Stomach (tissue), 9 donors: ENCODE data around the gene ATP5F1D. TPM values are rescaled to one million over a fixed set of nuclear protein-coding genes. Genes with fewer than 3 reads are reported as not detected.
"Not testable (repeated sequence)": the region's sequence is repeated elsewhere in the genome, so short reads cannot be mapped to it uniquely, and the experiment has no call there.

Source experiments
- DNase-seq, 2 donors: peaks; one replicate each; pipeline versions ENCODE4 v3.0.0 to v3.0.0-alpha.2; 2013 to 2019
- H3K27ac ChIP-seq, 5 donors: fragments of 200-600 bp in 4 of 5; sonication (generic) in 4 of 5; one replicate each; pipeline ENCODE4 v1.5.1; 2013 to 2019; ENCODE audit warnings: mild to moderate bottlenecking in 1 of 5, moderate library complexity in 1 of 5
- H3K27me3 ChIP-seq, 3 donors: fragments of 200-600 bp; sonication (generic); one replicate each; pipeline ENCODE4 v1.5.1; 2017 to 2019; ENCODE audit warnings: mixed run types in 1 of 3
- H3K36me3 ChIP-seq, 4 donors: fragments of 200-600 bp; sonication (generic); 1 replicate in 3 of 4; 2 replicates in 1 of 4; pipeline ENCODE4 v1.5.1; 2016 to 2019
- H3K4me1 ChIP-seq, 4 donors: fragments of 200-600 bp; sonication (generic); one replicate each; pipeline ENCODE4 v1.5.1; 2016 to 2019
- H3K4me3 ChIP-seq, 4 donors: fragments of 200-600 bp; sonication (generic) in 3 of 4; one replicate each; pipeline ENCODE4 v1.5.1; 2016 to 2019; ENCODE audit warnings: mild to moderate bottlenecking in 1 of 4
- H3K9me3 ChIP-seq, 4 donors: fragments of 200-600 bp; sonication (generic); one replicate each; pipeline ENCODE4 v1.5.1; 2016 to 2019
- CTCF ChIP-seq, 7 experiments: fragments of 450-650 bp in 4 of 7; fragments of 200-600 bp in 3 of 7; sonication (generic) in 3 of 7; IDR thresholded peaks; one replicate each; pipeline ENCODE4 v1.5.1; 2016 to 2019; ENCODE audit warnings: antibody characterized with exemption in 7 of 7, control low read depth in 2 of 7, mild to moderate bottlenecking in 1 of 7
- EP300 ChIP-seq: sonication (generic); formaldehyde crosslinking; IDR thresholded peaks from one replicate; pipeline ENCODE4 v1.6.1; 2017; ENCODE audit warnings: antibody characterized with exemption
- POLR2A ChIP-seq, 4 donors: fragments of 450-650 bp; IDR thresholded peaks; one replicate each; pipeline ENCODE4 v1.6.1; 2016; ENCODE audit warnings: antibody characterized with exemption in 4 of 4, control low read depth in 2 of 4, mild to moderate bottlenecking in 1 of 4, moderate library complexity in 1 of 4
- POLR2AphosphoS5 ChIP-seq, 3 donors: sonication (generic); formaldehyde crosslinking; IDR thresholded peaks; one replicate each; pipeline ENCODE4 v1.6.1; 2016; ENCODE audit warnings: antibody characterized with exemption in 3 of 3
- WGBS, 5 donors: extraction: QIAGEN DNeasy Blood & Tissue Kit in 3 of 5; methylation state at CpG; one replicate each; pipeline versions ENCODE4 v1.1.5 to v1.1.7; 2013 to 2018; 5-methylcytosine and 5-hydroxymethylcytosine counted together
- intact Hi-C: fragments of 100-400 bp; cut with DNase I; formaldehyde crosslinking; loops from one replicate; pipeline ENCODE4 v1.15.1; 2023; ENCODE audit warnings: low total_unique reads
- polyA plus RNA-seq, 3 donors: library from polyadenylated mRNA; stranded (reverse); fragments of 200-250 nt; gene quantifications; one replicate each; pipeline ENCODE4 v1.2.3, GENCODE V29; 2013
- total RNA-seq, 5 donors: library from RNA; depleted of rRNA; stranded (reverse); fragments of >200 nt; gene quantifications; one replicate each; pipeline versions ENCODE4 v1.1.0 to v1.2.3, GENCODE V29; 2014 to 2016
- donor health status: healthy with polysubstance abuse.
- donor health status: Bipolar disorder and iron deficiency.
- donor health status: healthy.

Gene ATP5F1D
- total and polyA plus RNA-seq, 8 donors, result 26.4 to 905 (median 272) TPM

GRCh38 chr19:1244693-1245451 is 3.3 kb downstream of the ATP5F1D start:
- peak overlapping the region; percentile 80 to 100 (median 95) for H3K27ac ChIP-seq
- no peaks in the 10 kb centered on the region for H3K27me3 ChIP-seq
- TF ChIP-seq CTCF (IDR thresholded peaks at IDR 0.05) (no peak), POLR2AphosphoS5 (IDR thresholded peaks at IDR 0.05) (peak in 1 of 3 donors; percentile 66)
- H3K9me3 ChIP-seq, result no peaks in the 10 kb centered on the region
- 2 to 31% (median 10%) methylated on average over 8 to 31 of the region's 31 CpGs for WGBS, 5 donors
- H3K4me1 ChIP-seq, result peaks cover 66 to 79% (median 78%) of the 10 kb centered on the region in 4 donors
- intact Hi-C loops, result loop anchor here (2.0 kb wide), 1 partner anchor 22 kb away; no protein-coding TSS in a partner anchor
- peak overlapping the region; percentile 1 to 84 (median 20) for H3K4me3 ChIP-seq
- peaks cover 0 to 5% (median 0%) of the 10 kb centered on the region in 4 donors for H3K36me3 ChIP-seq
- peak; percentile 70 to 88 for DNase-seq

DNA sequence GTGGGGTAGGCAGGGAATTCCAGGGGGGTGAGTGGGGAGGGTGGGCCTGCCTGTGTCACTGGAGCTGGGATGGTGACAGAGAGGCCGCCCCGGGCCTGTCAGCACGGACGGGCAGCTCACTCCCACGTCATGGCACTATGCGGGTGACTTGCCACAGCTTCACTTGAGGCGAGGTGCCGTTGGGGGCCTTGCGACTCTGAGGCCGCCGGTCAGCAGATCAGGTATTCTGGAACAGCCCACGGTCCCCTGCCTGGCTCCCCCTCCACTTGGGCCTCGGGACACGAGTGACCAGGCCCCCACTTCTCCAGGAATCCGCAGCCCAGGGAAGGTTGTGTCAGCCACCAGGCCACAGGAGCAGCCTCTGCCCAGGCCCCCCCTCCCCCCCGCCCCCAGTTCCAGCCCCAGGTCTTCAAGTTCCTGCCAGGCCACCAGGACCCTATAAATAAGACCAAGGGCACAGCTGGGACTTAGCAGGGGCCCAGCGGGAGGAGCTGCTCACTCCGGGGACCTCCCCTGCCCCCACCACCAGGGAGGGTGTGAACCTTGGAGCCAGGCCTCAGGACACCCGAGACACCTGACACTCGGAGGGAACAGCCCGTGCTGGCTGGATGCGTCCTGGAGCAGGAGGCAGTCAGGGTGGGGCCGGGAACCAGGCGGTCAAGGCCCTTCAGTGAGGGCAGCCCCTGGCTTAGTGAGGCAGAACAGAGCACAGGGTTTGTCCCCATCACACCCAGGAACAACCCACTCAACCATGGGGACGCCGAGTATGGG is 4.1 kb downstream of the ATP5F1D start:
- Histone ChIP-seq H3K36me3 (peaks cover 0 to 10% (median 4%) of the 10 kb centered on the region in 4 donors), H3K4me1 (peaks cover 62 to 71% (median 71%) of the 10 kb centered on the region in 4 donors), H3K4me3 (peak overlapping the region in 3 of 4 donors; percentile 12 to 84 (median 28)), H3K27ac (peak overlapping the region; percentile 80 to 100 (median 95)), H3K27me3 (no peaks in the 10 kb centered on the region), H3K9me3 (no peaks in the 10 kb centered on the region)
- DNase-seq, result peak; percentile 69 to 74
- 53 to 59% (median 59%) methylated on average over 10 to 26 of the region's 26 CpGs for WGBS, 5 donors
- intact Hi-C loops, result loop anchor here (2.0 kb wide), 1 partner anchor 21 kb away; no protein-coding TSS in a partner anchor
- TF ChIP-seq EP300, result peak; percentile 80
- no peak for TF ChIP-seq POLR2A (IDR thresholded peaks at IDR 0.05)
- TF ChIP-seq POLR2AphosphoS5 (IDR thresholded peaks at IDR 0.05), result peak; percentile 31 to 60 (median 50)

- DNase-seq, result peak in 1 of 2 donors; percentile 82
- H3K4me3 ChIP-seq, intact Hi-C loops, H3K9me3 ChIP-seq, H3K27me3 ChIP-seq: not testable (repeated sequence)
- peak overlapping the region; percentile 13 to 100 (median 95) for H3K27ac ChIP-seq
- 68 to 75% (median 74%) methylated on average over 22 to 27 of the region's 27 CpGs for WGBS, 5 donors
- H3K36me3 ChIP-seq, result peaks cover 2 to 18% (median 10%) of the 10 kb centered on the region in 4 donors
- peaks cover 56 to 69% (median 67%) of the 10 kb centered on the region in 4 donors for H3K4me1 ChIP-seq
Measured at GRCh38 chr19:1246265-1247087, 4.9 kb downstream of the ATP5F1D start.

DNA sequence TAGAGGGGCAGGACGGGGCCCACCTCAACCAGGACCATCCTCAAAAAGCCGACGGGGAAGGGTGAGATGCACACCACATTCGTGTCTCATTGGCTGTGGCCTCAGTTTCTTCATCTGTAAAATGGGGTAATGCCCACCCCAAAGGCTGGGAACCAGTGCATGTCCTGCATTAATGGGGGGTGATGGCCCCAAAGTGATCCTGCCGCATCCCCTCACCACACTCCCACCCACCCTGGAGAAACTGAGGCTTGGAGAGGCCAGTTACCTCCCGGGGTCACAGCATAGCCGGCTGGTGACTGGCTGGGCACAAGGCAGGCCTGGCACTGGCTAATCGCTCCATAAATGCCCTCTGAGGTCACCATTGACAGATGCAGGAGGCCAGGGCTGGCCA is 6.2 kb downstream of the ATP5F1D start:
- H3K4me1 ChIP-seq, result peaks cover 60 to 74% (median 66%) of the 10 kb centered on the region in 4 donors
- H3K9me3 ChIP-seq, result no peaks in the 10 kb centered on the region
- H3K27ac ChIP-seq, result peak overlapping the region; percentile 95 to 100 (median 100)
- H3K27me3 ChIP-seq, result no peaks in the 10 kb centered on the region
- DNase-seq, result no peak
- H3K4me3 ChIP-seq, result peak overlapping the region; percentile 68 to 94 (median 84)
- intact Hi-C loops, result no loop called here
- peaks cover 9 to 25% (median 15%) of the 10 kb centered on the region in 4 donors for H3K36me3 ChIP-seq
- TF ChIP-seq CTCF (IDR thresholded peaks at IDR 0.05) (no peak), POLR2AphosphoS5 (IDR thresholded peaks at IDR 0.05) (no peak), EP300 (no peak), POLR2A (IDR thresholded peaks at IDR 0.05) (no peak)
- WGBS, 5 donors, result 51 to 78% (median 60%) methylated on average over 5 to 8 of the region's 8 CpGs
